Thoracic aorta (tissue), 2 donors: Measurements from ENCODE around the gene APBA2. TPM values are rescaled to one million over a fixed set of nuclear protein-coding genes. Genes with fewer than 3 reads are reported as not detected.

Experiments used
- ATAC-seq: fragments of 150-250 bp; one replicate; pipeline ENCODE4 v1.8.0; 2017; ENCODE audit warnings: low read depth; ENCODE audit not compliant: insufficient number of reproducible peaks, low FRiP score
- DNase-seq: peaks from one replicate; pipeline ENCODE4 v3.0.0-alpha.2; 2020; ENCODE audit warnings: low spot score
- H3K27ac ChIP-seq, 2 donors: fragments of 200-600 bp; sonication (generic); 1 replicate in 1 of 2; 2 replicates in 1 of 2; pipeline ENCODE4 v1.5.1; 2016; ENCODE audit warnings: mild to moderate bottlenecking in 2 of 2, moderate library complexity in 2 of 2
- H3K27me3 ChIP-seq: fragments of 200-600 bp; sonication (generic); replicated peaks from 2 replicates; pipeline ENCODE4 v1.6.0; 2016; ENCODE audit warnings: mild to moderate bottlenecking; ENCODE audit not compliant: insufficient read depth
- H3K36me3 ChIP-seq: fragments of 200-600 bp; sonication (generic); one replicate; pipeline ENCODE4 v1.5.1; 2016
- H3K4me1 ChIP-seq, 2 donors: fragments of 200-600 bp; sonication (generic); 1 replicate in 1 of 2; 2 replicates in 1 of 2; pipeline versions ENCODE4 v1.5.1 to v1.6.0; 2016; ENCODE audit warnings: low read depth in 2 of 2, mild to moderate bottlenecking in 1 of 2; ENCODE audit not compliant: control insufficient read depth in 1 of 2
- H3K4me3 ChIP-seq: fragments of 200-600 bp; sonication (generic); 2 replicates; pipeline ENCODE4 v1.5.1; 2016; ENCODE audit warnings: mild to moderate bottlenecking
- H3K9me3 ChIP-seq: fragments of 200-600 bp; sonication (generic); 2 replicates; pipeline ENCODE4 v1.5.1; 2016
- CTCF ChIP-seq: fragments of 200-600 bp; sonication (generic); IDR thresholded peaks from one replicate; pipeline ENCODE4 v1.5.1; 2019; ENCODE audit warnings: antibody characterized with exemption
- total RNA-seq, 2 donors: library from RNA; depleted of rRNA; stranded (reverse); fragments of >200 nt; gene quantifications; one replicate each; pipeline versions ENCODE4 v1.1.0 to v1.2.3, GENCODE V29; 2016

APBA2 gene
- total RNA-seq, 2 donors from 2014 or later = 4.9 to 5.6 TPM

GRCh38 chr15:28933710-28934445 lies 48.1 kb downstream of the APBA2 start:
- no peak overlapping the region for H3K27ac ChIP-seq
- ATAC-seq = no peak
- H3K9me3 ChIP-seq = no peaks in the 10 kb centered on the region
- H3K36me3 ChIP-seq = no peaks in the 10 kb centered on the region
- H3K4me1 ChIP-seq = no peaks in the 10 kb centered on the region
- TF ChIP-seq CTCF = no peak
- no peak for DNase-seq
- no peak overlapping the region for H3K4me3 ChIP-seq
- H3K27me3 ChIP-seq = no peaks in the 10 kb centered on the region

DNA sequence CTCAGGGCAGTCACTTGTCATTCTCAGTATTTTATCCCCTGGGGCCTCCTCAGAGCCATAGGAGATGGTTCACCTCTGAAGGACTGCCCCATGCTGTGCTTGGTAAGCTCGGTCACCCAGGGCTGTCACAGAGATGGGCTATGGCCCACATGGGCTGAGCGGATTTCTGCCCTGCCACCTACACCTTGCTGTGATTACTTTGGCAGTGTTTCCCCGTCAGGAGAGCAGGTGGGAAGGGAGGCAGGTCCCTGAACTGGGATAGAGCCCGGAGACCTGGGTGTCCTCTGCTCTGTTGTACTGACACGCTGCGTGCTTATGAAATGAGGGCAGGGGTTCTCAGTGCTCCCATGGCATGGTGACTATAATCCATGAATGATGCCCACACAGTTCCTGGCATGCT lies 48.9 kb downstream of the APBA2 start:
- no peak for DNase-seq
- no peak overlapping the region for H3K4me3 ChIP-seq

GRCh38 chr15:28935316-28935715 lies 49.5 kb downstream of the APBA2 start:
- ATAC-seq (no peak), DNase-seq (no peak)
- Histone ChIP-seq H3K4me1 (no peaks in the 10 kb centered on the region), H3K27ac (no peak overlapping the region), H3K36me3 (no peaks in the 10 kb centered on the region), H3K9me3 (no peaks in the 10 kb centered on the region), H3K4me3 (no peak overlapping the region), H3K27me3 (no peaks in the 10 kb centered on the region)
- no peak for TF ChIP-seq CTCF

More for the DNA sequence above, 48.9 kb downstream of the APBA2 start:
- Histone ChIP-seq H3K4me1 (no peaks in the 10 kb centered on the region), H3K27ac (no peak overlapping the region), H3K27me3 (no peaks in the 10 kb centered on the region), H3K36me3 (no peaks in the 10 kb centered on the region), H3K9me3 (no peaks in the 10 kb centered on the region)
- no peak for ATAC-seq
- no peak for TF ChIP-seq CTCF

DNA sequence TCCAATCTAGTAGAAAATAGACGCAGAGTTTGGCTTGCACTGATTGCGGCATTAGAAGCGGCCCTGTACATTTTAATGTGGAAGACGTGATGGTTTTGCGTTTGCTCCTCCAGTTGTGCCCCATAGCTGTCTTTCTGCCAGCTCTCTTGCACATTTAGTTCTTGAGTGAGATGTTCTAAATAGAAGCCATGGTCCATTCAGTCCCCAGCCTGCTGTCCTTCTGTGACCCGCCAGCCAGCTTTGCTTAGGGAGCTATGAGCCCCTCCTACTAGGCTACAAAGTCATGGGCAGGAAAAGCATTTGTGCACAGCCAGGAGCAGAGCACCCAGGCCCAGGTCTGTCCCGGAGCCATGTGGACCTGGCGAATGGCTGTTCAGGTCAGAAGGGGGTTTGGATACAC lies 50.3 kb downstream of the APBA2 start:
- H3K9me3 ChIP-seq = no peaks in the 10 kb centered on the region
- no peak for ATAC-seq
- H3K27me3 ChIP-seq = no peaks in the 10 kb centered on the region
- H3K4me1 ChIP-seq = no peaks in the 10 kb centered on the region
- no peak for DNase-seq
- H3K27ac ChIP-seq = no peak overlapping the region
- TF ChIP-seq CTCF = no peak
- H3K4me3 ChIP-seq = no peak overlapping the region
- H3K36me3 ChIP-seq = no peaks in the 10 kb centered on the region

DNA sequence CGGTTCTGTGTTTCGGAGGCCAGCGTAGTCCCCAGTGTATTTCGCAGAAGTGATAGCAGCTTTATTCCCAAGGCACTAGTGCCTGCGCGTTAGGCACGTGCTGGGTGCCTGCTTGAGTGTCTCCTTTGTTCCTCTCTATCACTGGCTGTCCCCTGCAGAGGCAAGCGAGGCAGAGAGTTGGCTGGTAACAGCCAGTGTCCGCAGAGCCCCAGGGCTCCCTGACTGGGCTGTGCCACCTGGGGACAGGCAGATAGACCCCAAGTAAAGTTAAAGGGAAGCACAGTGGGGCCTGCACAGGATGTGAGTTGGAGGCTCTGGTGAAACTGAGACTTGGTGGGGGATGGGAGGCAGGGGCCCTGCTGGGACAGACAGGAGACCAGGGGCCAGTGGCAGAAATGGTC lies 50.7 kb downstream of the APBA2 start:
- Histone ChIP-seq H3K9me3 (no peaks in the 10 kb centered on the region), H3K27me3 (no peaks in the 10 kb centered on the region), H3K27ac (no peak overlapping the region), H3K36me3 (no peaks in the 10 kb centered on the region), H3K4me1 (no peaks in the 10 kb centered on the region), H3K4me3 (no peak overlapping the region)
- no peak for TF ChIP-seq CTCF
- ATAC-seq = no peak
- no peak for DNase-seq
